ENCODE results near the gene TAPT1.

The TAPT1 gene

DNA sequence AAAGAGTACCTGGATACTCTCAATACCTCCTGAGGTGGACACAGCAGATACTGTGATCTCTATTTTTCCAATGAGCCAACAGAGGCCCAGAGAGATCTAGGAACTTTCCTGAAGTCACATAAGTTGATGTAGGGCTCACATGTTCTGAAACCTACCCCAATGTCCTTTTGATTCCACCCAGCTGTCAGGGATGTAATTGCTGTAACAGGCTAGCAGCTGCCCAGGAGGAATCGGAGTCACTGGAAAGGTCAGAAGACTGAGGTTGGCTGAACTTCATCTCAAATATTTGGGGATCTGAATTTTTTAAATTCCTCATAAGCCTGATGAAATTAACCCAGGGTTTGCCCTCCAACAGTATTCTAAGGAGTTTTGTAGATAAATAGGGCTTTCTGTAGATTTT is 90.0 kb downstream of the TAPT1 start:
- no peak for DNase-seq (ENCODE audit: low read depth in 2 of 2)

DNA sequence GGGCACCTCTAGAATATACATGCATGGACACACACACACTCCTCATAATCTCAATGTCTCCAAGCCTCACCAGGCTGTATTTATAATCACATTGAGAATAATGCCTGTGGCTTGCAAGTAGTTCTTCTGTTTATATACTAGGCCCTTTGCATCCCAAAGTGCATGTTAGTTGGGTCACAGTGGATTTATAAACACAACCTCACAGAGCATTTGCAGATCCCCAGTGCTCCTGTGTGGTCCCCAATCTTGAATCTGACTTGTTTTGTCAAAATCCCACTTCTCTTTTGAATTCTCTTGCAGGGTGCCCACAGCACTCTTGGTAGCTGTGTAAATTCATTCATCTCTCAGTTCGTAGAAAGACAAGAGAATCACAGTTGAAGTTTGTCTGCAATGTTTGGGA is 92.9 kb downstream of the TAPT1 start:
- no peak for DNase-seq (ENCODE audit: low read depth in 2 of 2)

DNA sequence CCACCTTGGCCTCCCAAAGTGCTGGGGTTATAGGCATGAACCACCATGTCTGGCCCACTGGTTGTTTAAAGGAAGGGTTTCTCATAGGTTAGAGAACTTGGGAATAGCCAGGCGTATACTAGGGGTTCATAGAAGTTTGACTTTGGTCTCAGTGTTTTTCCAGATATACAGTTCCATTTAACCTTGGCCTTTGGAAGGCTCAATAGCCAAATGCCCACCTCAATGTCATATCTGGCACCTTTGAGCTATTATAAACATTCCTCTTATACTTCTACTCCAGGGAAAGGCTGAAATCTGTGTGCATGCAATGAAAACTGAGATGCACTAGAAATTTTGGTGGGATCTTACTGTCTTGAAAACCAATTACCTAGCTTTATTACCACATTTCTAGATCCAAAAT is 95.0 kb downstream of the TAPT1 start:
- no peak for DNase-seq (ENCODE audit: low read depth in 2 of 2)

DNA sequence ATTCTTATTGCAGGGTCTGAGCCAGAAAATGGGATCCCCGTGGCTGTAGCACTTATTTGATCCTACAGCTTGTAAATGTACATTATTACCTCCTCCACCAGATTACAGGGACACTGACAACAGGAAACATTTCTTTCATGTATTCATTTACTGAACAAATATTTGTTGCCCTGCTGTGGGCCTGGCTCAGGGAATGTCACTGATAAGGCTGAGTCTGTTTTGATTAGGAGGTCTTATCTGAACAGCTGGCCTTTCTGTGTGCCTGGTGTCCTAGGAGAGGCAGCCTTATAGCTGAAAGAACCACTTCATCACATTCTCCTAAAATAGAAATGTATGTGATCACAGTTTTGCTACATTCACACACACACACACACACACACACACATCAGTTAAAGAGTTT is 96.9 kb downstream of the TAPT1 start:
- no peak for DNase-seq (ENCODE audit: low read depth in 2 of 2)

DNA sequence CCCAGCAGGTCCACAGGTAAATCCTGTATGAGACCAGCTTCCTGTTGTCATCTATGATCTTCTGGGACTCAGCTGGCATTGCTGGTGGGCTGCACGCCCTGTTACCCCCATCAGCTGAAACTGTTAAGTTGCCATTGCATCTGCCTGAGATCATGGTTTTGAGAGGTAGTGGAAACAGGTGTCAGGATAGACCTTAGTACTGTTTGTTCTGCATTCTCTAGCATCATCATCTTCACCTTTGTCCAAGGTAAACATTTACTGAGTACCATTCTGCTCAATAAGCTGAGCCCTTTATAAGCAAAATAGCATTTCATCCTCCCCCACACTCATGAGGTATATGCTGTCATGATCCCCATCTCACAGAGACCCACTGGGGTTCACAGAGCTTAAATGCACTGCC is 99.6 kb downstream of the TAPT1 start:
- DNase-seq (ENCODE audit: low read depth in 2 of 2): no peak

DNA sequence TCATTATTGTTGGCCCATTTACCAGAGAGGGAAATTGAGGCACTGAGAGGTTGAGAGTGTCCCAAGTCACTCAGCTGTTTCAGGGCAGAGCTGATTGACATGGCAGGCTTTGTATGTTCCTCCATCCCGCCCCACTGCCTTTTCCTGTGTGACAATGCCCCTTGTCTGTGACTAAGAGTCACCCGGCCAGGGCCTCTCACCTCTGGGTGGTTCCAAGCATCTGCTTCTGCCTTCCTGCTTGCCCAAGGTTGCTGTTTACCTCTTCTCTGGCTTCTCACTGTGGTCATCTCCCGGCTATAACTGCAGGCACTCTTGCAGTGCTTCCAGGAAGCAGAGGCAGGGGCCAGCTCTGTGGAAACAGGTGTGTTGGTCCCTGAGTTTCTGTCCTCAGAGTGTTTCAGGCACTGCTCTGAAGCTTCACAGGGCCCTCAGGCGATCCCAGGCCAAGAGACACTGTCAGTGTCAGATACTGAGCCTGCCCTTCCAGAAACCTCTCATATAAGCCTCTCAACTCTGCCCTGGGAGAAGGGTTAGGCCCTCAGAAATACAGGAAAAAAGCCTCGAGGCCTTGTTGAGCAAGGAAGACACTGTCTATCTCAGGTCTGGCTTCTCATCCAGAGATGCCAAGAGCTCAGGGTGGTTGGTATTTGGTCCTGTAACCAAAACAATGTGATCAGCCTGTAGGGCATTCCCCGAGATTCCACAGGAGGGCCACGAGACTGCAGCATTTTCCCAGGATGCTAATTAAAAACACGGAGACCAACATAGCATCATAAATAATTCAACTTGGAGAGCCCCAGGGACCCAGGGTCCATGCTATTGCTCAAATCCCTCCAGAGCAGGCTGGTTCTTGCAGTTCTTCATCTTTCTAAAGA is 100.5 kb downstream of the TAPT1 start:
- DNase-seq (ENCODE audit: low read depth in 2 of 2): no peak

DNA sequence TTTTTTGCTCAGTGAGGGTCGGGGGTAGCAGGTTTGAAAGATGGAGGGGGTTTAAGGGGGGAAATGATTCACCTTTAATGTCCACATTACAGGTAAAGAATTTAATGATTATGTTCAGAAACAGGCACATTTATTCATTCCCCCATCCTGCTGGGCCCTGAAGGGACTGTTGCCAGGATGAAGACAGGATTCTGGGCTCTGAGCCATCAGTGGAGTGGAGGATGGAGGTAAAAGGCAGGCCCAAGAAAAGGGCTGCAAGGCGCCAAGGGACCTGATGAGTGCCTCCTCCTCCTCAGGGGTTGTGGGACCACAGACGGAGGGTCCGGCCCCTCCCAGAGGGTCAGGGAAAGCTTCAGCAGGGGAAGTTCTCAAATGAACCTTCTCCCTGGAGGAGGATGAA is 102.0 kb downstream of the TAPT1 start:
- DNase-seq (ENCODE audit: low read depth in 2 of 2): no peak

DNA sequence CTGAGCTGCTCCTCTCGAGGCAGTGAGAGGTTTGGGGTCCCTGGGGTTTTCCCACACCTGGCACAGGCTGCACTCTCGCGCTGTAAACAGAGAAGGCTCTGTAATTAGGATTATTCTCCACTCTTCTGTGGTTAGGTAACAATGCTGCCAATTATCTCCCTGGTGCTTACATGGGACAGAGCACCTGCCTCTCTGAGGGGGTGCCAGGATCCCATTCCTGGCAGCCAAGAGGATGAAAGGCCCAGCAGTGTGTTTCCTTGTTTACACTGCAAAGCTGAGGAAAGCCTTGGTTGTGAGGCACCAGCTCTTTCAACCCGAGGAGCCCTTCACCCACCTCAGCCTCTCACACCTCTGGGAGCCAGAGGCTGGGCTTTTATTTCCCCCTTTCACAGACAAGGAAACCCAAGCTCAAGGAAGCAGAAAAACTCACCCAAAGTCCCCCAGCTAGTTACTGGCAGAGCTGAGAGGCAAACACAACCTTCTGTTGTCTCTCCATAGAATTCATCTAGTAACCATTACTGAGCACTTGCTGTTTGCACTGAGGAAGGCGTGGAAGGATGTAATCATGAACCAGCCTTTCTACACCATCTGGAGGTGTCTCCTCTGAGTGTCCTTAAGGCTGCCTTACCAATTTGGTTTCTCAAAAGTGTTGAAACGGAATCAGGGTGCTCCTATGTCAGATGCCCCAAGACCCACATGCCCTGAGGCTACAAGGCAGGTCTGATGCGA is 102.8 kb downstream of the TAPT1 start:
- DNase-seq (ENCODE audit: low read depth in 2 of 2): no peak

DNA sequence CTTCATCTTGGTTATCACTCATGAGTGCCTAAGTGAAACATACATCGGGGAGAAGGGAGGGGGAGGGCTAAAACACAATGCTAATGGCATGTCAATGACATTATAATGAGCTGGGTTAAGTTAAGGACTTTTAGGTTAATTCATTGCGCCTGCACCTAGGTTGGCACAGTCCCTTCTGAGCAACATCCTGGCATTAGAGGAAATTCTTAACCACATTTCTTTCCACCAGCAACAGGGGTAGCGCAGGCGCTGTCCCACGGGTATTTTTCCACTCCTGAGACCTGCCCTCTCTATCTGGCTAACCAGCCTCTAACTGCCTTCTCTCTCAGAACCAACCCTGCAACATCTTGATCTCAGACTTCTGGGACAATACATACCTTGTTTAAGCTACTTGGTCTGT is 103.5 kb downstream of the TAPT1 start:
- DNase-seq (ENCODE audit: low read depth in 2 of 2): peak in 1 of 2 donors; percentile 24

DNA sequence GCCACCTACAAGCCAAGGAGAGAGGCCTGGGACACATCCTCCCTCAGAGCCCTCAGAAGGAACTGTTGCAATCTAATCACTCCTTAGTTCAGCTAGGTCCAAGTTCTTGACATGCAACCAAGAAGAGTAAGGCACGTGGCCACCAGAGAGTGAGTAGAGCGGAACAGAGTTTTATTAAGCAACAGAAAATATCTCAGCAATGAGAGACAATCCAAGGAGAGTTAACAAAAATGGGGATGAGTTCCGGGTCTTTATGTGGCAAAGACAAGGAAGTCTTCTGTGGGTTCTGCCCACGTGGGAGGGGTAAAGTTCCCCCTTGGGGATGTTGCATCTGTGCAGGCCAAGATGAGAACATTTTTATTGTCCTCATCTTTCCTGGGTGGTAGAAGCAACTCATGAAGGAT is 104.0 kb downstream of the TAPT1 start:
- no peak for DNase-seq (ENCODE audit: low read depth in 2 of 2)

DNA sequence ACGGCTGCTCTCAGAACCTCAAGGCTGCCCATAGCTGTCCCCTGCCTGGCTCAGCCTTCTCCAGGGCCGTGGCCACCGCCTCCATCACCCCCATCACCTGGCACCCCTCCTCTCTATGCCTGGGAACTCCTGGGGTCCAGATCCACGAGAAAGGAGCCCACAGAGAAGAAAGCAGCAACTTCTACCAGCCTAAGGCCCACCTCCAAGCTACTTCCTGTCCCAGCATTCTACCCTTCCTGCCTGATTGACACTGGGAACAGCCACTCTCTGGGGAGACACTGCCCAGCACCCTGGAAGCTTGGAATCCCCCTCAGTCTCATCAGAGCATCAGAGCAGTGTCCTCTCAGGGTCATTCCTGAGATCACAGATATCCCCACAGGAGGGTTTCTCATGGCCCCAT is 105.6 kb downstream of the TAPT1 start:
- no peak for DNase-seq (ENCODE audit: low read depth in 2 of 2)

DNA sequence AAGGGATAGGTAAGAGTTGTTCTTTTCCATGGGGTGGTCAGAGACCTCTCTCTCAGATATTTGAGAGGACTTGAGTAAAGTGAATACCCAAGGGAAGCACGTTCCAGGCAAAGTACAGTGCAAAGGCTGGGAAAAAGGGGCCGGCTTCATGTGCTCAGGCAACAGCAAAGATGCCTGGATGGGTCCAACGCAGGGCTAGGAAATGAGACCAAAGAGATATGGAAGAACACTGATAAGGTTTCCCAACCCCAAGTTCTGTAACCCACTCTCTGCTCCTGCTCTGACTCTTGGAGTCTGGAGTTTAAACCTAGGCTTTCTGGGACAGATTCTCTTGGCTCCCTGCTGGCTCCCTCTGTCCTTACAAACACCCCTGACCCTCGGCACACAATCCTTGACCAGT is 106.3 kb downstream of the TAPT1 start:
- DNase-seq (ENCODE audit: low read depth in 2 of 2): no peak

DNA sequence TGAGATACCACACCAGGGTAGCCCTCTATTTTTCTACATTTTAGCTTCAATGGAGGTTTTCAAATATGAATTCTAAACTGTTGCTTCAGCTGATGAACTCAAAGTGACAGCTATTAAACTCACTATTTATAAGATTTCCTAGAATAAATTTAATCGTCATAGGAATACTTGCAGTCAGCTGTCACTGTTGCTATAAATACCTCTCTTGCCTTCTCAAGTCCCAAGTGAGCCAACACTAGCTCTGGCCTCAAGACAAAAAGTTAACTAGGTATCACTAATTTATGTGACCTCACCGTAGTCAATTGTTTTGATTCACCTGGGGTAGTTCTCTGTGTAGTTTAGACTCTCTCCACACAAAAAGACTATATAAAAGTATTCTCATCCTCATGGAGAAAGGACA is 108.2 kb downstream of the TAPT1 start:
- no peak for DNase-seq (ENCODE audit: low read depth in 2 of 2)

DNA sequence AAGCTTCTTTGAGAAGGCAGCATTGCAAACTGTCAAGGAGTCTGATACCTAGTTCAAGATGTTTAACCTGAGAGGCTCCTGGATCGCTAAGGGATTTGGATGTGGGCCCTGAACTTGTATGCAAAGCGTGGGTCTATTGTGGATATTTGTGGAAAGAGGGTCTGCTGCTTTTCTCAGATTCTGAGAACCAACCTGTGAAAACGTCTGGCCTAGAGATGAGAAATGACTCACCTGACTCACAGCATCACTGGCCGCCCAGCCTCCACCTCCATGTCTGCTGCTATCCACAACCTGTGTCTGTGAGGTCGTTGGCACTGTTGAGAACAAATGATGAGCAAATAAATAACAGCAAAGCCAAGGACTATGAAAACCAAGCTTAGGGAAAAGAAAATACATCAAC is 109.1 kb downstream of the TAPT1 start:
- DNase-seq (ENCODE audit: low read depth in 2 of 2): no peak

DNA sequence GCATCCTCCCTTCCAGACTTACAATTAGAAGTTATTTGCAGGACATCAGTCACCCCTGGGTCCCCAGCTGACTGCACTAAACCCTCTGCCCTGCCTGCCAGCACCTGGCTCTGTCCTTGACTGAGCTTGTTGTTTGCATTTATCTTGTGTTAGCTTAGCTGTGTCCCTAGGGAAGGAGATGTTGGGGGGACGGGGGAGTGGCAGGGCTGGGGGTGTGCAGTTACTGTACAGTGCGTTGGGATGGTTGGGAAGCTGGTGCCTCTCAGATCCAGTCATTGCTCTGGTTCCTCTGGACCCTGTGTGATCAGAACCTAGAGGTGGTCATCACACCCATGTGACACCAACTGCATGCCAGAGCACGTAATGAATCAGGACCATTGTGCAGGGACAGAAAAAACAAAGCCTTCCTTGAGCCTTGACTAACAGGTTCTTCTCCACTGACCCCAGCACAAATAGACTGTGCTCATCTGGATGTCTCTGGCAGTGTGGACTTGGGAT is 109.7 kb downstream of the TAPT1 start:
- DNase-seq (ENCODE audit: low read depth in 2 of 2): no peak

DNA sequence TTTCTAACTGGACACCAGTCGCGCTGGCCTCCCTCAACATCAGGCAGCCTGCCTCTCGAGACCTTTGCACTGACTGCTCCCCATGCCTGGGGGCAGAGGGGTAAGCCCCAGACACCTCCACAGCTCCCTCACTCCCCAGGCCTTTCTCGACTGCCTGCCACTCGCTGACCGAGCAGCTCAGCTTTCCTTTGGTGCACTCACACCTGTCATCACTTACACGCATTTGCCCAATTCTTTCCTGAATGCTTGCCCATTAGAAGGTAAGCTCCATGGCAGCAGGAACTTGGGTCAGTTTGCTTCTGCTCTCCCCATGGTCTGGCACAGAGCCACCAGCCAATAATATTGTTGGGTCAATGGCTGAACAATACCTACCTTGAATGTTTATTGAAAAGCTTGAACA is 110.3 kb downstream of the TAPT1 start:
- no peak for DNase-seq (ENCODE audit: low read depth in 2 of 2)

DNA sequence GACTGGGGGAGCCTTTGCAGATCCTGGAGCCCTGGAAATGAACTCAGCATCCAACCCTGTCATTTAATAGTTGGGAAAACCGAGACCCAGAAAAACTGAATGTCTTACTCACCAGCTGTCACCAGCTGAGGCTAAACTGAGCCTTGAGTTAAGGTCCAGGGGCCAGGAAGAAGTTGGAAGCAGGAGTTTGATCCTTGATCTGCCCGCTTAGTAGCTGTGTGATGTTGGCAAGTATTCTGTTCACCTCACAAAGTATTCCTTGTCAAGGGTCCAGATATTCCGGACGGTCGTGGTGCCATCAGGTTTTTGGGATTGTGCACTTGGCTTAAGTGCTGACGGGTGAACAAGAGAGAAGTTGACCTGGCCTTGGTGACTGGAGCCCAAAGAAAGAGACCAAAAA is 111.7 kb downstream of the TAPT1 start:
- DNase-seq (ENCODE audit: low read depth in 2 of 2): no peak

DNA sequence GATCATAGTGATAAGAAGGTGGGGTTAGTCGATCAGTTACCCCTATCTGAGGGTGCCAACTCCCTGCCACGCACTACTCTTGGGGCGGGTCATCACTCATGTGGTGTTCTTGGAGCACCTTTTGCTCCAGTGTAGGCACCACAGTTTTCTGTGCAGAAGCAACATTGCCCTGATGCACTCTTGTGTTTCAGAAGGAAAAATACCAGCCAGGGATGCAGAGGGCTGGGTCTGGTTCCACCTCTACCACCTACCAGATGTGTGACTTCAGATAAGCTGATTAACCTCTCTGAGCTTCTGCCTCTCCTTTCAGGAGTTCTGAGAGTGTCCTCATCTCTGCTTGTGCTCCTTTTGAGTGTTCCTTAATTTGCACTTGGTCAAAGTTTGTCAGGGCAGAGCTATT is 112.5 kb downstream of the TAPT1 start:
- no peak for DNase-seq (ENCODE audit: low read depth in 2 of 2)

DNA sequence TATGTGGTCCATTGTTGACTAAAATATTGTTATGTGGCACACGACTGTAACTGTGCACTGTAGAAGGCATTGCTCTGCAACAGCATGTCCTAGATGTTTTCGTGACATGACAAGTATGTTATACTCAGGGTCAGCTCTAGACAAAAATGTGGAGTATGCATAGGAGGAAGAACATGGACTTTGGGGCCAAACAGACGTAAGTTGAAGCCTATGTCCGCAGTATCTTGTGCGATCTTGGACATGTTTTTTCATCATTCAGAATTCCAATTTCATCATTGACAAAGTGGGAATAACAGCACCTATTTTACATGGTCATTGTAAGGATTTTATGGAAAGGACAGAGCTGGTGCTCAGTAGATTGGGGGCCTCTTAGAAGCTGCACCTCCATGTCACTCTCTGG is 114.7 kb downstream of the TAPT1 start:
- DNase-seq (ENCODE audit: low read depth in 2 of 2): no peak

DNA sequence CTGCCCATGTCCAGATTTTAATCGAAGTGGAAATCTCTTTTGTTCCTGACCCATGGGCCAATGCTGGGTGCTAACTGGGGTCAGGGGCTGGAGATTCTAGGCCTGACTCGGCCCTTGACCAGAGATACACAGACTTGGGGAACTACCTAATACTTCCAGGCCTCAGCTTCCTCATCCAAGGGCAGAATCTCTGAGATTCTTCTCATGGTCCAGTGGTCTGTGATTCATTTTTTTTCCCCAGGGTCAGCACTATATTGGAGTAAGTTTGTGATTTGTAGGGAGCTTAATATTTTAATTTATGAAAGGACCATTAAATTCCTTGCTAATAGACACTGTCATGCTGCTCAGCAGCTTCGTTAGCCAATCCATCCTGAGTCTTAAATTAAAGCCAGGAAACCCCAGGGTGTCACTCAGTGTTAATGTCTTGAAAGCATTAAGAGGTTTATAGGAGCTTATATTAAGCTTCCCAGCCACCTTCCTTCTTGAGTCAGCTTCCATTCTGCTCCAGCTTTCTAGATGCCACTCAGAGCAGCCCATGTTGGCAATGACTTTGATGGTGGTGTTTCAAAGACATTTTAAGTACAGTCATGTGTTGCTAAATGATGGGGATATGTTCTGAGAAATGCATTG is 115.5 kb downstream of the TAPT1 start:
- no peak for DNase-seq (ENCODE audit: low read depth in 2 of 2)
